Activated CD4-positive, alpha-beta memory T cell treated with anti-CD3 and anti-CD28 coated beads, Interleukin-2, amount 10 ng/mL, durations not matched to agents 7 days and 5 days (primary cell): ENCODE measurements around the gene ST6GALNAC3. TPM values are rescaled to one million over a fixed set of nuclear protein-coding genes. Genes with fewer than 3 reads are reported as not detected.
A peak's percentile ranks its signal among the peaks of the same experiment; 100 is the strongest.

Source experiments
- CTCF ChIA-PET: fragments of 350-600 bp; sonication (Branson Sonifier 250); formaldehyde crosslinking; loops from one replicate; lab custom pipeline; 2021; ENCODE audit warnings: antibody characterized with exemption, inconsistent platforms; lab: Charles Lee
- POLR2A ChIA-PET: fragments of 350-600 bp; sonication (Branson Sonifier 250); formaldehyde crosslinking; loops from one replicate; lab custom pipeline; 2021; ENCODE audit warnings: antibody characterized with exemption; lab: Charles Lee
- DNase-seq: peaks from one replicate; pipeline ENCODE4 v3.0.0-alpha.2; 2020
- H3K27ac Mint-ChIP-seq: one replicate; pipeline ENCODE4 v1.8.0; 2021; ENCODE audit warnings: mild to moderate bottlenecking, mixed read lengths
- H3K27me3 Mint-ChIP-seq: one replicate; pipeline ENCODE4 v1.8.0; 2021; ENCODE audit warnings: mixed read lengths
- H3K36me3 Mint-ChIP-seq: one replicate; pipeline ENCODE4 v1.8.0; 2021; ENCODE audit warnings: low read depth, mixed read lengths
- H3K4me1 Mint-ChIP-seq: one replicate; pipeline ENCODE4 v1.8.0; 2021; ENCODE audit warnings: mixed read lengths
- H3K4me3 Mint-ChIP-seq: one replicate; pipeline ENCODE4 v1.8.0; 2021; ENCODE audit warnings: mild to moderate bottlenecking, mixed read lengths
- H3K9me3 Mint-ChIP-seq: one replicate; pipeline ENCODE4 v1.8.0; 2021; ENCODE audit warnings: mixed read lengths
- total RNA-seq, 2 experiments: library from RNA; stranded (reverse); gene quantifications; one replicate each; pipeline ENCODE4 v1.2.3, GENCODE V29; 2021

ST6GALNAC3 gene
- total RNA-seq, 2 experiments from 2014 or later, result not detected

DNA sequence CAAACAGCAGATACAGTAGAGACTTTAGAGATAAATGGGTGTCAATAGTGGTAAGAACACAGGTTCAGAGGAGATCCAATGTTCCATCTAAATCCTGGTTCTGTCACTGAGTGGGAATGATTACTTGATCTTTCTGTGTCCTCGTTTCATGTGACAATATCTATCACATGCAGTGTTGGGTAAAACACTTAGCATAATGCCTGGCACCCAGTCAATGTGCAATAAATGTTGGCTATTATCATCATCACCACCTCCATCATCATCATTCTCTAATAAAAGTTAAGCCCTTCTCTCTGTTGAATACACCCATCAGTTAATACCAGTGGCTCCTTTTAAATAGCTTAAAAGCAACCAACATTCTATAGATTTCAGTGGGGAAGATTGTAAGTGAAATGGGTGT is 184.7 kb downstream of the ST6GALNAC3 start:
- Mint-ChIP-seq H3K27me3 (no peaks in the 10 kb centered on the region), H3K4me3 (no peak overlapping the region), H3K36me3 (no peaks in the 10 kb centered on the region), H3K27ac (no peak overlapping the region), H3K9me3 (no peaks in the 10 kb centered on the region), H3K4me1 (peaks cover 32% of the 10 kb centered on the region)
- no peak for DNase-seq
- POLR2A ChIA-PET, result no interaction called here
- CTCF ChIA-PET, result no interaction called here

DNA sequence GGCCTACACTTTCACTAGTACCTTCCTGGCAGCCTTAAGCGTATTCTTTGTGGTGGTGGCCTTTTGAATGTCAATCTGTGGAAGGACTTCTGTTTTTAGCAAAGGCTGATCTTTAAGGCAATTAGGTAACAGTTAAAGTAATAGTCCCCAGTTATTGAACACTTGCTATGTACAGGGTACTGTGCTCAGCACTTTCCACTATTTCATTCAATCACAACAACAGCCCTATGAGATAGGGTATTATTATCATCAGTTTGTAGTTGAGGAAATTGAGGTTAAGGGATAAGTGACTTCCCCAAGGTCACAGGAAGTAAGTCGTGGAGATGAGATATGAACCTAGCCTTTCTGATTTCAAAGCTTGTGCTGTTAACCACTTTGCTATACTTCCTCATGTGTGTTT is 185.7 kb downstream of the ST6GALNAC3 start:
- CTCF ChIA-PET, result no interaction called here
- Mint-ChIP-seq H3K27me3 (no peaks in the 10 kb centered on the region), H3K9me3 (no peaks in the 10 kb centered on the region), H3K4me1 (peaks cover 29% of the 10 kb centered on the region), H3K36me3 (no peaks in the 10 kb centered on the region), H3K27ac (no peak overlapping the region), H3K4me3 (no peak overlapping the region)
- DNase-seq, result no peak
- POLR2A ChIA-PET, result no interaction called here

DNA sequence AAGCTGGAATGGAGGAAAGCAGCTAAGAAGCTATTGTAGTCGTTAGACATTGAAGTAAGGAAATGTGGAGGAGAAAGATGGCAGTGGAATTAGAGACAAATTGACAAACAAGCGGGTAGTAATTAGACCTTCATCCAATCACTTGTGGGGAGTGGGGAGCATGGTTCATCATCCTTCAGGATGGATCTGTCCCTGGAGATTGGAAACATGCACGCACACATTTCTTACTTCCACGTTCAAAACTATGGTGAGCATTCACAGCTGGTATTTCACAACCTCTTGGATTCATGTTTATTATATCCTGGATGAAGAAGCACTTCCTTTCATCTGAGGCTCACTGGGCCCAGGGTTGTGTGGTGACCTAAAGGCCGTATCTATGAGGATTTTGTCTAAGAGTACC is 188.1 kb downstream of the ST6GALNAC3 start:
- Mint-ChIP-seq H3K9me3 (no peaks in the 10 kb centered on the region), H3K4me3 (no peak overlapping the region), H3K27ac (no peak overlapping the region), H3K36me3 (no peaks in the 10 kb centered on the region), H3K4me1 (peaks cover 24% of the 10 kb centered on the region), H3K27me3 (no peaks in the 10 kb centered on the region)
- CTCF ChIA-PET, result no interaction called here
- POLR2A ChIA-PET, result no interaction called here
- no peak for DNase-seq

DNA sequence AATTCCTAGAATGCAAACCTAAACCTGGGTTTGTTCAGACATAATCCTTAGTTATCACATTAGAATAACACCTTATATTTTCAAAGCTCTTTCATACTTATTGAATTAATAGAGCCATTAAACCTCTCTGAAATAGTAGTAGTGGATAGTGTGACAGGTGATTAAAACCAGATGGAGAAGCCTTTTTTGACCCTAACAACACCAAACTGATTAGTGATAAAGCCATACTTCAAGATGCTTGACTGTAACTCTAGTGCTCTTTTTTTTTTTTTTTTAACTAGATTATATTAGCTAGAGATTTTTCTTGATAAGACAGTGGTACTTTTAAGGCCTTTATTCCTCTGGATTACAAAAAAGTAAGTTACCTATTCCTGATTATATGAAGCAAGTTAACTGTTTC is 190.1 kb downstream of the ST6GALNAC3 start:
- H3K36me3 Mint-ChIP-seq, result no peaks in the 10 kb centered on the region
- CTCF ChIA-PET, result interaction anchor here (0.9 kb wide), 1 partner anchor 110 kb away, joined by 5 read pairs; no protein-coding TSS in a partner anchor

DNA sequence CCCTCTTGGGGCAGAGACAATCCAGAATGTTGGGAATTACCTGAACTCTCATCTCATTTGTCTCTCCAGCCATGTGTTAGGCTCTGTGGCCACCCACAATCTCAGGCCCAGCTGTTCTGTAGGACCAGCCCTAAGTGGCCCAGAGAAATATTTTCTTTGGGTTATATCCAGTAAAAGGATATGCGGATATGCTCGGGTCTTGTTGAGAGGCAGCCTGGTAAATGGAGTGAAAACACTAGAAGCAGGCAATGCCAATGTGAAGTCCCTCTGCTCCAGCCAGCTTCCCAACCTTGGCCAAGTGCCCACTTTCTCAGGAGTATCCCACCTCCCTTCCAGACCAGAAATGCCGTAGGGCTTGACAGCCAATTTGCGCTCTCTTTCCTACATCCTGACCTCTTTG is 192.2 kb downstream of the ST6GALNAC3 start:
- ChIA-PET CTCF (no interaction called here), POLR2A (no interaction called here)
- Mint-ChIP-seq H3K4me3 (no peak overlapping the region), H3K9me3 (no peaks in the 10 kb centered on the region), H3K4me1 (peaks cover 48% of the 10 kb centered on the region), H3K27ac (no peak overlapping the region), H3K36me3 (no peaks in the 10 kb centered on the region), H3K27me3 (no peaks in the 10 kb centered on the region)
- DNase-seq, result no peak

More for the DNA sequence above, 190.1 kb downstream of the ST6GALNAC3 start:
- Mint-ChIP-seq H3K27ac (no peak overlapping the region), H3K27me3 (no peaks in the 10 kb centered on the region), H3K4me3 (no peak overlapping the region), H3K4me1 (peaks cover 36% of the 10 kb centered on the region), H3K9me3 (no peaks in the 10 kb centered on the region)
- DNase-seq, result no peak
- POLR2A ChIA-PET, result no interaction called here

DNA sequence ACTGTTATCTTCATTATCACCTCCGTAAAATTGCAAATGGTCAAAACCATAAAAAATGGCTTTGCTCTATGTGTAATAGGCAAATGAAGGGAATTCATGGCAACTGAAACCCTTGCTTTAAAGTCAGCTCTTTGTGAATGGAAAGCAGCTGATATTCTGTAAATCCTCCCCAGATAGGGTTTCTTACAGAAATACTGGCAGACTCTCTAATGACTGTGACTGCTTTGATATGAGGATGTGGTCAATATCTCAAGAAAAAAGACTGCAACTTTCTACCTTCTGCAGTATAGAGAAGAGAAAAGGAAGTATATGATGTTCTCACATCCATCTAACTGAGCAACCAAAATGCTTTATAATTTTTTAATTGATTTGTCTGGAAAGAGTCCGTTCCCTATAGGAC is 193.1 kb downstream of the ST6GALNAC3 start:
- Mint-ChIP-seq H3K9me3 (no peaks in the 10 kb centered on the region), H3K4me1 (peaks cover 52% of the 10 kb centered on the region), H3K4me3 (no peak overlapping the region), H3K36me3 (no peaks in the 10 kb centered on the region), H3K27ac (peak overlapping the region; percentile 63), H3K27me3 (no peaks in the 10 kb centered on the region)
- POLR2A ChIA-PET, result interaction anchor here (2.3 kb wide), 1 partner anchor 27 kb away, joined by 9 read pairs; no protein-coding TSS in a partner anchor
- CTCF ChIA-PET, result interaction anchor here (1.4 kb wide), 1 partner anchor 113 kb away, joined by 4 read pairs; no protein-coding TSS in a partner anchor
- no peak for DNase-seq

DNA sequence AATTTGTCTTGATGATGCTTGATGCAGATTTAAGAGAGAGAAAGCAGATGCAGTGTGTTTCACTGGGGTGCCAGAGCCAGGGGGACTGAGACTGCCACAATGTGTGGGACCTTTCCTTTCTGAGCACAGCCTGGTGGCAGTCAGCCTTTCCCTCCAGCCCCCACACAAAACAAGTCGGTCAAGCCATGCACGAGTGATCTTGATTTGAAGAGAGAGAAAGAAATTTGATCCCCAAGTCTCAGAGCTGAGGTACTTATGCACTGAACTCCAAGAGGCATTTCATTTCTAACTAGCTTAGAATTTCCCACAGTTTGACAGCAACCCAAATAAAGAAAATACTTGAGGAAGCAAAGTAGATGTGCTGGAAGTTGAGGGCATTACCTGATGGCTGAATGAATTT is 193.8 kb downstream of the ST6GALNAC3 start:
- Mint-ChIP-seq H3K36me3 (no peaks in the 10 kb centered on the region), H3K4me1 (peaks cover 58% of the 10 kb centered on the region), H3K27me3 (no peaks in the 10 kb centered on the region), H3K4me3 (no peak overlapping the region), H3K9me3 (no peaks in the 10 kb centered on the region), H3K27ac (peak overlapping the region; percentile 63)
- ChIA-PET POLR2A (interaction anchor here (2.3 kb wide), 1 partner anchor 27 kb away, joined by 9 read pairs; no protein-coding TSS in a partner anchor), CTCF (interaction anchor here (1.4 kb wide), 1 partner anchor 114 kb away, joined by 4 read pairs; no protein-coding TSS in a partner anchor)
- DNase-seq, result no peak

DNA sequence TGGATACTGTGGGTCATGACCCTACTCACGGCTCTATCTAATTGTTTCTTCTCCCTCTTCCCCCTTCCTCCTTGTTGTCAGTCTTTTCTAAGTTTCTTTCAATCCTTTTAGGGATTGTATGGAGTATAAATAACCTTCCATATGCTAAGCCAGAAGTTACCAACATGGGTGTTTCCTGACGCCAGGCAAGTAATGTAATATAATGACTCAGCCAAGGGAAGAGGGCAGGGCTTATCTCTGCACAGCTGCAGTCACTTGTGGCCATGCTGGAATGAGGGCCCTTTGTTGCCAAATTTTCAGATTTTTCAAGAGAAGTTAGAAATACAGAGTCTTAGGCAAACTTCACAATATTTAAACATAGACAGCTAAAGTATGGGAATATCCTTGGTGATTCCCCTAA is 194.6 kb downstream of the ST6GALNAC3 start:
- Mint-ChIP-seq H3K4me1 (peaks cover 62% of the 10 kb centered on the region), H3K9me3 (no peaks in the 10 kb centered on the region), H3K4me3 (no peak overlapping the region), H3K27me3 (no peaks in the 10 kb centered on the region), H3K27ac (peak overlapping the region; percentile 63), H3K36me3 (no peaks in the 10 kb centered on the region)
- CTCF ChIA-PET, result no interaction called here
- DNase-seq, result peak; percentile 26
- POLR2A ChIA-PET, result interaction anchor here (2.3 kb wide), 1 partner anchor 26 kb away, joined by 9 read pairs; no protein-coding TSS in a partner anchor

DNA sequence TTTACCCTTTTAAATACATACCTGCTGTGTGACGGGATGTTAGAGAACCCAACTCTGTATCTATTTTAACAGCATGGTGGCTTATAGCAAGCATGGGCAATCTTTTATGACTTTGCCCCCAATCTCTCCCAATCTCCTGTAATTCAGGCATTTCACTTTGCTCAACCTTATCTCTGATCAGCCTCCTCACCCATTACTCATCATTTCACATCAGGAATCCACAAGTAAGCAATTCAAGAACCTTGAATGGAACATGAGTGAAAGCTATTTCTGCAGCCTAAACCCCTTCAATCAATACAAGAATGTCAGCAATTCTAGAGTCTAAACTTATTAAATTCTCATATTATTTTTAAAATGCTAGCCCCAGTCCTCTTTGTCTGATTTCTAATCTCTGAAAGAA is 199.8 kb downstream of the ST6GALNAC3 start:
- H3K27ac Mint-ChIP-seq, result no peak overlapping the region
- no peak overlapping the region for H3K4me3 Mint-ChIP-seq
- no peaks in the 10 kb centered on the region for H3K36me3 Mint-ChIP-seq
- no peaks in the 10 kb centered on the region for H3K9me3 Mint-ChIP-seq
- CTCF ChIA-PET, result no interaction called here
- peaks cover 40% of the 10 kb centered on the region for H3K4me1 Mint-ChIP-seq
- no peak for DNase-seq
- POLR2A ChIA-PET, result no interaction called here
- H3K27me3 Mint-ChIP-seq, result peaks cover 2% of the 10 kb centered on the region

DNA sequence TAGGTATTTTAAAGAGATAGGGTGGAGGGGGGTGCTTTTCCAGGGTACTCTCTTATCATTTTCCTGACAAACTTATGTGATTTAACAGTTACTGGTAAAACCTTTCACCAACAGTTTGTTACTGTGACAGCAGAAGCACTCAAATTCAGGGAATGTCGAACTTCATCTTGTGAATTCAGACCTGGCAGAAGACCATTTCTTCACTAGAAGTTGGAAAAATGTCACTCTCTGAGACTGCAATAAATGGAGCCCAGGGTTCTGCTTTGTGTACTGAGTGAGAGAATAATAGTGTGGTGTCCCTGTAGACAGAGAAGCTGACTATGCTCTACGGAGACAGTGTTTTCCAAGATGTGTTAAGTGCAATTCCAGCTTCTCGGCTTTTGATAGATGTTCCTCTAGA is 200.2 kb downstream of the ST6GALNAC3 start:
- no peaks in the 10 kb centered on the region for H3K9me3 Mint-ChIP-seq

DNA sequence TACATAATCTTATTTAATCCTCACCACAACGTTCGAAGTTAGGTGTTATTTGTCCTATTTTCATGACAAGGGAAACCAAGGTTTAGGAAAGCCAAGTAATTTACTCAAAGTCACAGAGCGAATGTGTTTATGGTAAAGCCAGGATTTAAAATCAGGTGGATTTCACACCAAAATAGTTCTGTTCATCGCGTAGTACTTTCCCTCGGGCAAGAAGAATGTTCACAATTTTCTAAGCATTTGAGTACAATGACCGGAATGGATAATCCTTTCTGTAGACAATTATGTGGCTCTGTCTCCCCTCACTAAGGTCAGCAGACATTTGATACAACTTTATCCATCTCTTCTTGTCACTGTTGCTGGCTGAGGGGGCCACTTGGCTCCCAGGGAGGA is 204.2 kb downstream of the ST6GALNAC3 start:
- CTCF ChIA-PET, result no interaction called here

More for the DNA sequence above, 200.2 kb downstream of the ST6GALNAC3 start:
- CTCF ChIA-PET, result no interaction called here
- POLR2A ChIA-PET, result no interaction called here
- H3K27ac Mint-ChIP-seq, result no peak overlapping the region
- peaks cover 2% of the 10 kb centered on the region for H3K27me3 Mint-ChIP-seq
- peaks cover 36% of the 10 kb centered on the region for H3K4me1 Mint-ChIP-seq
- DNase-seq, result no peak
- no peaks in the 10 kb centered on the region for H3K36me3 Mint-ChIP-seq
- H3K4me3 Mint-ChIP-seq, result no peak overlapping the region

DNA sequence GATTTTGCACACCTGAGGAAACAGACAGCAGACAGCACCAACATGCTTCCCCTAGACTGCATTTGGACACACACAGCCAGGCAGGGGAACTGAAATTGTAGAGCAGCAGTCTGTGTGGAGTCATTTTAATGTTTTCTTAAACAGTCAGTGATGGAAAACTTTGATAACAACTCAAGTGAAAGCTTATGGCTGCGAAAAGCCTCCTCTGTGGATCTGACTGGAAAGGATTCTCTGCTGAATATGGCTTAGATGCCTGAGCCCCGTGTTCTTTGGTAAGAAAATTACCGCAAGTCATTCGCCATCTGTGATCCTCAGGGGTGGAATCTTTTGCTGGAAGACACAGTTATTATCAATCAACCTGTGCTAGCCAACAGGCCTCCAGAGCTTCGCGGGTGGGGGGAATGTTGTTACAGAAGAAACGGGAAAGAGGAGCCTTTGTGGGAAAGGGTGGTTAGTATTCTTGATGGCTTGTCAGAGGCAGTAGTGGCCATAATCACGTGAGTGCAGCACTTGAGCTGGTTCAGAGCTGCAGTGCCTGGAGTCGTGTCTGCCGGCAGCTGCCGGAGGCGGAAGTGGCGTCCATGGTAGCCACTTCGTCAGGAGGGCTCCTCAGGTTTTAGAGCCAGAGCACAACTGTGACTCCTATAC is 204.7 kb downstream of the ST6GALNAC3 start:
- DNase-seq, result no peak
- H3K27me3 Mint-ChIP-seq, result peaks cover 2% of the 10 kb centered on the region
- ChIA-PET CTCF (no interaction called here), POLR2A (no interaction called here)
- H3K27ac Mint-ChIP-seq, result no peak overlapping the region
- H3K4me1 Mint-ChIP-seq, result peaks cover 2% of the 10 kb centered on the region
- no peaks in the 10 kb centered on the region for H3K9me3 Mint-ChIP-seq
- H3K36me3 Mint-ChIP-seq, result no peaks in the 10 kb centered on the region
- no peak overlapping the region for H3K4me3 Mint-ChIP-seq

More for the DNA sequence above, 204.2 kb downstream of the ST6GALNAC3 start:
- POLR2A ChIA-PET, result no interaction called here
- Mint-ChIP-seq H3K9me3 (no peaks in the 10 kb centered on the region), H3K4me3 (no peak overlapping the region), H3K27ac (no peak overlapping the region), H3K36me3 (no peaks in the 10 kb centered on the region), H3K27me3 (peaks cover 2% of the 10 kb centered on the region), H3K4me1 (peaks cover 4% of the 10 kb centered on the region)
- DNase-seq, result no peak

DNA sequence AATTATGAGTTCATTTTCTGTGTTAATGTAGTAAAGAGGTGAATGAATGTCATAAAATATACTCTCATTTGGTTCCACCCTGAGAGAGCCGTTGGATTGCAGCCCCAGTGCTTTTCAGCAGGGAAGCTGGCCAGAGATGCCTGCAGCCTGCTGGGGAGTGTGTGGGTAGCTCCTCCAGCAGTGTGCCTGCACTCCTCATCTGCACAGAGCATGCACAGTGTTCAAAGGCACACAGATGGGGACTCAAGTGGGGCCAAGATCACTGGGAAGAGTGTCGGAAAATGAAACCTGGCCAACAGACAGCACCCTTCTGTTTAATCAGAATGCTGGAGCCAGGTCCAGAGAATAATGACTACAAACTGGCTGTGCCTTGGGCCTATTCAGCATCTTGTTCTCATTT is 206.8 kb downstream of the ST6GALNAC3 start:
- Mint-ChIP-seq H3K4me1 (peaks cover 14% of the 10 kb centered on the region), H3K27me3 (peaks cover 1% of the 10 kb centered on the region), H3K36me3 (no peaks in the 10 kb centered on the region), H3K27ac (no peak overlapping the region), H3K4me3 (no peak overlapping the region), H3K9me3 (no peaks in the 10 kb centered on the region)
- CTCF ChIA-PET, result no interaction called here
- POLR2A ChIA-PET, result interaction anchor here (0.7 kb wide), 1 partner anchor 14 kb away, joined by 3 read pairs; no protein-coding TSS in a partner anchor
- no peak for DNase-seq

DNA sequence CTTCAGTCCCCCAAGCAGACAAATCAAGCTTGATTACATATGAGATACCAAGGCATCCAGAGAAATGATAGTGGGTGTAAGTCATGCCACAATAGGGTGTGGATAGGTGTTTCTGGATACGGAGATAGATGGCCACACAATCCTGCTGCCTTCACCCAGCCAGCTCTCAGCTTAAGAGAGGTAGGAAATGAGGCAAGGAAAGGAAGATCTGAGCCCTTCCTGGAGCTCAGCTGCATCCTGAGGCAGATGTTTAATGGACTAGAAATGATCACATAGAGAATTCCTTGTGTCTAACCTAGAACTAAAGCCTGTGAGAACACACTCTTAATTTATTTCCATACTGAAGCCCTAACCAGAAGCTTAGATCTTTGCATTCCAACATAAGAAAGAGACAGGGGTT is 210.3 kb downstream of the ST6GALNAC3 start:
- Mint-ChIP-seq H3K4me1 (peaks cover 32% of the 10 kb centered on the region), H3K27ac (no peak overlapping the region), H3K27me3 (no peaks in the 10 kb centered on the region), H3K36me3 (no peaks in the 10 kb centered on the region), H3K9me3 (no peaks in the 10 kb centered on the region), H3K4me3 (no peak overlapping the region)
- ChIA-PET POLR2A (interaction anchor here (1.0 kb wide), 1 partner anchor 10 kb away, joined by 3 read pairs; no protein-coding TSS in a partner anchor), CTCF (no interaction called here)
- DNase-seq, result no peak
